ENCODE data around the gene INF2. TPM values are rescaled to one million over a fixed set of nuclear protein-coding genes. Genes with fewer than 3 reads are reported as not detected.

Gene INF2
- total RNA-seq, 2 experiments from 2014 or later, result 66.7 to 71.5 TPM

GRCh38 chr14:104751539-104752422 is 62.4 kb downstream of the INF2 start:
- no peak for DNase-seq
- CTCF ChIA-PET, result interaction anchor here (0.7 to 5.0 kb wide), 11 partner anchors 13 to 312 kb away, joined by 3 to 47 read pairs (median 3); partner anchors contain the start of gene ADSS1
- H3K4me1 Mint-ChIP-seq (ENCODE audit: low read depth), result peaks cover 24% of the 10 kb centered on the region
- peaks cover 2% of the 10 kb centered on the region for H3K9me3 Mint-ChIP-seq
- H3K27me3 Mint-ChIP-seq, result no peaks in the 10 kb centered on the region
- peak overlapping the region; percentile 80 for H3K27ac Mint-ChIP-seq
- POLR2A ChIA-PET, result interaction anchor here (1.1 to 2.2 kb wide), 5 partner anchors 26 to 233 kb away, joined by 3 to 9 read pairs (median 5); no protein-coding TSS in a partner anchor
- H3K4me3 Mint-ChIP-seq, result peak overlapping the region; percentile 87
- intact Hi-C loops (cut with micrococcal nuclease), result loop anchor here (1.0 to 5.0 kb wide), 6 partner anchors 27 to 739 kb away; partner anchors contain the start of genes ADSS1, BRF1, GPR132 and TEDC1
- H3K36me3 Mint-ChIP-seq, result peaks cover 18% of the 10 kb centered on the region

- no peak for DNase-seq
- Mint-ChIP-seq H3K4me3 (peak overlapping the region; percentile 87), H3K27ac (peak overlapping the region; percentile 80), H3K27me3 (no peaks in the 10 kb centered on the region), H3K9me3 (peaks cover 2% of the 10 kb centered on the region), H3K36me3 (peaks cover 18% of the 10 kb centered on the region), H3K4me1 (ENCODE audit: low read depth) (peaks cover 24% of the 10 kb centered on the region)
- ChIA-PET POLR2A (interaction anchor here (1.1 to 2.2 kb wide), 6 partner anchors 27 to 232 kb away, joined by 3 to 9 read pairs (median 5); no protein-coding TSS in a partner anchor), CTCF (interaction anchor here (0.6 to 5.0 kb wide), 10 partner anchors 12 to 844 kb away, joined by 3 to 47 read pairs (median 3); no protein-coding TSS in a partner anchor)
- intact Hi-C loops (cut with micrococcal nuclease), result loop anchor here (1.0 to 5.0 kb wide), 6 partner anchors 28 to 738 kb away; partner anchors contain the start of genes ADSS1, BRF1, GPR132 and TEDC1
Observed at GRCh38 chr14:104752423-104752734, 63.0 kb downstream of the INF2 start.

DNA sequence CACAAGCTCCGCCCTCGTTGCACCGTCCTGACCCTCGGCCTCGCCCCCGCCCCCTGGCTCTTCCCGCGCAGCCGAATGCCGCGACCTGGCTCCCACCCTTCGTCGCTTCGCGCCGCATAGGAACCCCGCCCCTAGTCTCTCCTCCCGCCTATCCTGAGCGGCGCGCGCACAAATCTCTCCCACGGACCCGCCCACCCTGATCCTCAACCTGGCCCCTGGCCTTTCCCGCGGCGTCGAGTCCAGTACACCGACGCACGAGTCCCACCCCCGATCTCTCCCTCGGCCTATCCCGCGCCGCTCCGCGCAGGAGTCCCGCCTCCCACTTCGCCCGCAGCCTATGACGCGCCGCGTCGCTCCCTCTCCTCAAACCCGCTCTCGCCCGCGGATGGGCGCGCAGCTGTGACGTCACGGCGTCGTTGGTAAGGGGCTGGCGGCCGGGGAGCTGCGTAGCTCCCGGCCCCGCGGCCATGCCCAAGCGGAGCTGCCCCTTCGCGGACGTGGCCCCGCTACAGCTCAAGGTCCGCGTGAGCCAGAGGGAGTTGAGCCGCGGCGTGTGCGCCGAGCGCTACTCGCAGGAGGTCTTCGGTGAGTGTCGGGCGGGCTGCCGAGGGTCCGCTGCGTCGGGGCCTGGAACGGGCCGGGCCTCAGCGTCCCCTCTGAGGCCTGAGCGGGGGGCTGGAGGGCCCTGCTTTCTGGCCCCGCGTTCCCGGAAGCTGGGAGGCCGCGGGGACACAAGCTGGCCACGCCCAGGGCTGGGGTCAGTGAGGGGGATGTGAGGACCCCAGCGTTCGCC is 63.5 kb downstream of the INF2 start, which contains the start of gene SIVA1:
Gene SIVA1, plus strand, starts transcription at position 413 of the 793 bp plus-strand sequence. Its CDS starts 55 bp downstream, at position 468.
- intact Hi-C loops (cut with micrococcal nuclease), result loop anchor here (1.0 to 5.0 kb wide), 6 partner anchors 29 to 738 kb away; partner anchors contain the start of genes ADSS1, BRF1, GPR132 and TEDC1
- peaks cover 2% of the 10 kb centered on the region for H3K9me3 Mint-ChIP-seq
- peak within 1 kb of the TSS; percentile 80 for H3K27ac Mint-ChIP-seq
- H3K4me3 Mint-ChIP-seq, result peak within 1 kb of the TSS; percentile 87
- POLR2A ChIA-PET, result interaction anchor here (1.0 to 2.2 kb wide), 7 partner anchors 10 to 232 kb away, joined by 3 to 9 read pairs (median 5); no protein-coding TSS in a partner anchor
- H3K4me1 Mint-ChIP-seq (ENCODE audit: low read depth), result peaks cover 24% of the 10 kb centered on the region
- peaks cover 21% of the 10 kb centered on the region for H3K36me3 Mint-ChIP-seq
- CTCF ChIA-PET, result interaction anchor here (0.6 to 5.0 kb wide), 10 partner anchors 12 to 844 kb away, joined by 3 to 47 read pairs (median 3); no protein-coding TSS in a partner anchor
- no peaks in the 10 kb centered on the region for H3K27me3 Mint-ChIP-seq
- DNase-seq, result peak; percentile 100

- CTCF ChIA-PET, result interaction anchor here (1.4 to 5.0 kb wide), 4 partner anchors 11 to 73 kb away, joined by 3 to 47 read pairs (median 11); no protein-coding TSS in a partner anchor
- peak overlapping the region; percentile 87 for H3K4me3 Mint-ChIP-seq
Observed at GRCh38 chr14:104753528-104754212, 64.3 kb downstream of the INF2 start.

DNA sequence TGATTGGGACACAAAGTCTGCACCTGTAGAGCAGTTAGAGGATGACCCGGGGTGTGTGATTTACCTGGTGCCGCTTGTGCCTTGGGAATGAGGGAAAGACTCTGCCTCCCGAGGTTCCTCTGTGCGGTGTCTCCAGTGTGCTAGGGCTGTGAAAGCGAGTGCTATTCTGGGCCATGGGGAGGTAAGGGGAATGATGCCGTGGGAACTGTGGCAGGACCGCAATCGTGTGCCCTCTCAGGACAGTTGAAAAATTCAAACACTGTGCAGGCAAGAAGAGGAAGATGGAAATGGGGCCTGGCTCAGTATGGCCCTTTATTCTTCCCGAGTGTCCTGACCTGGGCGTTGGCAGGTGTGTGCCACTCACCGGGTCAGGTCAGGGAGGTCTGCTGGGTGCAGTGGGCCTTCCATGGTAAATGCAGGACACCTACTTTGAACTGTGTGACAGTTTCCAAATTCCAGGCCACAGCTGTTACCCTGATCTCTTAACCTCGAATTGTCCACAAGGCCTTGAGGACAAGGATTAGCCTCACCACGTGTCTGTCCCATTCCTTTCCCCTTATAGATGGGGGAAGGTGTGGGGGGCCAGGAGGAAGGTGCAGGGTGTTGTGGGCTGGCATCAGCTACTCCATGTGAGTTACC is 64.9 kb downstream of the INF2 start:
- H3K4me1 Mint-ChIP-seq (ENCODE audit: low read depth), result peaks cover 24% of the 10 kb centered on the region
- H3K36me3 Mint-ChIP-seq, result peaks cover 24% of the 10 kb centered on the region
- DNase-seq, result no peak
- H3K9me3 Mint-ChIP-seq, result peaks cover 2% of the 10 kb centered on the region
- intact Hi-C loops (cut with micrococcal nuclease), result loop anchor here (5.0 kb wide), 2 partner anchors 77 to 548 kb away; partner anchors contain the start of gene BRF1
- H3K4me3 Mint-ChIP-seq, result peak overlapping the region; percentile 87
- ChIA-PET POLR2A (interaction anchor here (1.8 to 2.2 kb wide), 2 partner anchors 40 to 76 kb away, joined by 6 to 9 read pairs; no protein-coding TSS in a partner anchor), CTCF (interaction anchor here (3.5 to 5.0 kb wide), 2 partner anchors 14 to 72 kb away, joined by 19 to 47 read pairs; no protein-coding TSS in a partner anchor)
- H3K27ac Mint-ChIP-seq, result peak overlapping the region; percentile 69
- H3K27me3 Mint-ChIP-seq, result no peaks in the 10 kb centered on the region

More at GRCh38 chr14:104753528-104754212, 64.3 kb downstream of the INF2 start:
- POLR2A ChIA-PET, result interaction anchor here (1.0 to 2.2 kb wide), 4 partner anchors 11 to 76 kb away, joined by 4 to 9 read pairs (median 6); no protein-coding TSS in a partner anchor
- H3K36me3 Mint-ChIP-seq, result peaks cover 24% of the 10 kb centered on the region
- H3K27me3 Mint-ChIP-seq, result no peaks in the 10 kb centered on the region
- H3K27ac Mint-ChIP-seq, result peak overlapping the region; percentile 69
- H3K4me1 Mint-ChIP-seq (ENCODE audit: low read depth), result peaks cover 24% of the 10 kb centered on the region
- peak; percentile 26 for DNase-seq
- intact Hi-C loops (cut with micrococcal nuclease), result loop anchor here (2.0 to 5.0 kb wide), 3 partner anchors 76 to 737 kb away; partner anchors contain the start of genes BRF1 and TEDC1
- H3K9me3 Mint-ChIP-seq, result peaks cover 2% of the 10 kb centered on the region

- H3K4me1 Mint-ChIP-seq (ENCODE audit: low read depth), result peaks cover 24% of the 10 kb centered on the region
- DNase-seq, result no peak
- no peaks in the 10 kb centered on the region for H3K27me3 Mint-ChIP-seq
- CTCF ChIA-PET, result interaction anchor here (0.5 to 5.0 kb wide), 3 partner anchors 12 to 59 kb away, joined by 3 to 47 read pairs (median 3); no protein-coding TSS in a partner anchor
- POLR2A ChIA-PET, result no interaction called here
- H3K9me3 Mint-ChIP-seq, result peaks cover 2% of the 10 kb centered on the region
- intact Hi-C loops (cut with micrococcal nuclease), result no loop called here
- peaks cover 28% of the 10 kb centered on the region for H3K36me3 Mint-ChIP-seq
- no peak overlapping the region for H3K27ac Mint-ChIP-seq
- no peak overlapping the region for H3K4me3 Mint-ChIP-seq
Observed at GRCh38 chr14:104755621-104756020, 66.2 kb downstream of the INF2 start.

- Mint-ChIP-seq H3K4me1 (ENCODE audit: low read depth) (peaks cover 22% of the 10 kb centered on the region), H3K4me3 (no peak overlapping the region), H3K36me3 (peaks cover 35% of the 10 kb centered on the region), H3K27ac (no peak overlapping the region), H3K27me3 (no peaks in the 10 kb centered on the region), H3K9me3 (no peaks in the 10 kb centered on the region)
- DNase-seq, result no peak
- POLR2A ChIA-PET, result no interaction called here
- CTCF ChIA-PET, result interaction anchor here (0.5 to 2.0 kb wide), 3 partner anchors 12 to 58 kb away, joined by 3 to 7 read pairs (median 3); no protein-coding TSS in a partner anchor
- intact Hi-C loops (cut with micrococcal nuclease), result no loop called here
Observed at GRCh38 chr14:104756477-104757237, 67.2 kb downstream of the INF2 start.

GRCh38 chr14:104757238-104757585 is 67.8 kb downstream of the INF2 start:
- ChIA-PET CTCF (interaction anchor here (2.0 kb wide), 1 partner anchor 12 kb away, joined by 7 read pairs; no protein-coding TSS in a partner anchor), POLR2A (no interaction called here)
- H3K9me3 Mint-ChIP-seq, result no peaks in the 10 kb centered on the region
- no peak overlapping the region for H3K27ac Mint-ChIP-seq
- H3K4me3 Mint-ChIP-seq, result no peak overlapping the region
- no peak for DNase-seq
- H3K27me3 Mint-ChIP-seq, result no peaks in the 10 kb centered on the region
- H3K36me3 Mint-ChIP-seq, result peaks cover 37% of the 10 kb centered on the region
- H3K4me1 Mint-ChIP-seq (ENCODE audit: low read depth), result peaks cover 22% of the 10 kb centered on the region
- intact Hi-C loops (cut with micrococcal nuclease), result no loop called here

DNA sequence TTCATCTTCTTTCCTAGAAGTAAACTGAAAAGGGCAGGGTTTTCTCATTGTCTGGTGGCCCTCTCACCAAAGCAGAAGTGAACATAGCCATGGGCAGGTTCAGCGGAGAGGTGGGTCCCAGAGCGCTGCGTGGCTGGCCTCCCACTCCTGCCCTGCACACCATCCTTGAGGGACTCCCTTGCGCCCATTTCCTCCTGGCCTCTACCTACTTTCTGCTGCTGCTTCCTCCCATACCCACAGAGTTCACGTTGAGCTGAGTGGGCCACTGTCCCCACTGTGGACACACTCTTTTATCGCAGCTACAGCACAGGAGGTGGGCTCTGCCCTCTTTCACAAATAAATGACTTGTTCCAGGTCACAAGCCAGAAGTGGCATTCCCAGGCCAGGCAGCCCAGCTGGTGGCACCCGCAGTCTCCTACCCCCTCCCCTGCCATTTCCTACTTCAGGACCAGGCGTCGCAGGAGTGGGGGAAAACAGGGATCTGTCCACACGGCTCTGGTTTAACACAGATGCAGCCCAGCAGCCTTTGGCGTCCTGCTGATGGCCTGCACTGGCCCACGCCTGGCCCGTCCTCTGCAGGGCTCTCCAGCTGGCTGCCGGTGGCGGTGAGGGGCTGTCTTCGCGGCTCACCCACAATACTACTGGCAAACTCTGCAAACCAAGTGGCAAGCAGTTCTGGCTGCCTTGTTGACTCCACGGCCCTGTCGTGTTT is 68.4 kb downstream of the INF2 start:
- peaks cover 22% of the 10 kb centered on the region for H3K4me1 Mint-ChIP-seq (ENCODE audit: low read depth)
- peaks cover 39% of the 10 kb centered on the region for H3K36me3 Mint-ChIP-seq

More for the DNA sequence above, 68.4 kb downstream of the INF2 start:
- POLR2A ChIA-PET, result no interaction called here
- no peak for DNase-seq
- H3K27ac Mint-ChIP-seq, result no peak overlapping the region
- H3K4me3 Mint-ChIP-seq, result no peak overlapping the region
- H3K9me3 Mint-ChIP-seq, result no peaks in the 10 kb centered on the region
- intact Hi-C loops (cut with micrococcal nuclease), result no loop called here
- H3K27me3 Mint-ChIP-seq, result no peaks in the 10 kb centered on the region
- CTCF ChIA-PET, result interaction anchor here (2.0 kb wide), 1 partner anchor 11 kb away, joined by 7 read pairs; no protein-coding TSS in a partner anchor

All from activated CD4-positive, alpha-beta memory T cell treated with anti-CD3 and anti-CD28 coated beads for 36 hours (primary cell).